MM.1S (cell line): Measurements from ENCODE around the gene AIRE.
A peak's percentile ranks its signal among the peaks of the same experiment; 100 is the strongest.

Experiments used
- DNase-seq: peaks from one replicate; pipeline ENCODE4 v3.0.0-alpha.2; 2015
- H2AFZ ChIP-seq: fragments of 300-600 bp; sonication (generic); 2 replicates; pipeline ENCODE4 v1.6.0; 2016; ENCODE audit warnings: antibody characterized with exemption, low read length
- H3F3A ChIP-seq: fragments of 300-600 bp; sonication (generic); 2 replicates; pipeline ENCODE4 v1.6.1; 2016; ENCODE audit warnings: mild to moderate bottlenecking, antibody characterized with exemption, low read length, moderate library complexity, mixed read lengths; ENCODE audit not compliant: insufficient read depth
- H3K27ac ChIP-seq: fragments of 300-600 bp; sonication (generic); 2 replicates; pipeline ENCODE4 v1.5.1; 2016; ENCODE audit warnings: mild to moderate bottlenecking, low read length
- H3K27me3 ChIP-seq: fragments of 300-600 bp; sonication (generic); replicated peaks from 2 replicates; pipeline ENCODE4 v1.6.0; 2016; ENCODE audit warnings: low read length; ENCODE audit not compliant: insufficient read depth
- H3K36me3 ChIP-seq: fragments of 300-600 bp; sonication (generic); replicated peaks from 2 replicates; pipeline ENCODE4 v1.6.1; 2016; ENCODE audit warnings: mild to moderate bottlenecking, low read length, mixed read lengths; ENCODE audit not compliant: insufficient read depth
- H3K4me1 ChIP-seq: fragments of 300-600 bp; sonication (generic); 2 replicates; pipeline ENCODE4 v1.6.1; 2016; ENCODE audit warnings: low read length, mixed read lengths
- H3K4me2 ChIP-seq: fragments of 300-600 bp; sonication (generic); 2 replicates; pipeline ENCODE4 v1.6.0; 2016; ENCODE audit warnings: low read depth, low read length
- H3K4me3 ChIP-seq: fragments of 300-600 bp; sonication (generic); 2 replicates; pipeline ENCODE4 v1.5.1; 2016; ENCODE audit warnings: low read length, mixed read lengths
- H3K79me2 ChIP-seq: fragments of 300-600 bp; sonication (generic); 2 replicates; pipeline ENCODE4 v1.6.1; 2016; ENCODE audit warnings: mixed run types, low read length, mixed read lengths
- H3K9ac ChIP-seq: fragments of 300-600 bp; sonication (generic); 2 replicates; pipeline ENCODE4 v1.6.1; 2016; ENCODE audit warnings: low read length, mixed read lengths
- H3K9me2 ChIP-seq: fragments of 300-600 bp; sonication (generic); replicated peaks from 2 replicates; pipeline ENCODE4 v1.6.1; 2016; ENCODE audit warnings: mild to moderate bottlenecking, low read length, mixed read lengths; ENCODE audit not compliant: insufficient read depth
- H3K9me3 ChIP-seq: fragments of 300-600 bp; sonication (generic); replicated peaks from 2 replicates; pipeline ENCODE4 v1.6.1; 2016; ENCODE audit warnings: mild to moderate bottlenecking, low read length, mixed read lengths; ENCODE audit not compliant: insufficient read depth
- H4K20me1 ChIP-seq: fragments of 300-600 bp; sonication (generic); 2 replicates; pipeline ENCODE4 v1.6.1; 2016; ENCODE audit warnings: mild to moderate bottlenecking, low read length, moderate library complexity, mixed read lengths; ENCODE audit not compliant: insufficient read depth
- EZH2 ChIP-seq: fragments of 300-600 bp; sonication (generic); optimal IDR thresholded peaks from 2 replicates; pipeline ENCODE3; 2017; ENCODE audit warnings: low read depth, mild to moderate bottlenecking, antibody characterized with exemption, low read length, mixed read lengths
- EZH2phosphoT487 ChIP-seq: fragments of 300-600 bp; sonication (generic); IDR thresholded peaks from 2 replicates; pipeline ENCODE4 v1.6.1; 2018; ENCODE audit warnings: antibody characterized with exemption, low read length
- TF ChIP-seq, protein P1 (sequence below): fragments of 300-600 bp; sonication (generic); IDR thresholded peaks from 2 replicates; pipeline ENCODE4 v1.5.1; 2016; ENCODE audit warnings: antibody characterized with exemption, low read length, mixed read lengths

Gene AIRE

DNA sequence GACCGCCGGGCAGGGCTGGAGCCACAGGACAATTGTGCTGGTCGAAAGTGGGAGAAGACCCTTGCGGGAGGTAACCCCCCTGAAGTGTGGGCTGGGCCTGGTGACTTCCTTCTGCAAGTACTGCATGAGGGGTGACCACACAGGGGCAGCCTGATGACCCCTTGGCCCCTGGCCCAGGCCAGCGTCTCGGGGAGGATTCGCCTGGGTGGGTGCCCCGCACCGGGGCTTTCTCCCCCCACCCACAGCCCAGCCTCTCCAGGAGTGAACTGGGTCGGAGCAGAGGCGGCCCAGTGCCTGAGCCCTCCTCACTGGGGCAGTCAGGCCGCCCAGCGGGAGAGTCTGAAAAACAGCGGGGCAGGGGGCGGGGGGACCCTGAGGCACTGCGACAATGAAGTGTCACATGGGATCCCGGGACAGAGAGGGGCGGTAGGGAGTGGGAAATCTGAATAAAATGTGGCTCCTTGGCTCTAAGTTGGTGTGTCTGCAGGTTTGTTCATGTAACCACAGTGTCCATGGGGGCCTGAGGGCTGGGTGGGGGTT, 22.4 kb upstream of the AIRE start:
- Histone ChIP-seq H3K36me3 (no peaks in the 10 kb centered on the region), H3K27ac (no peak overlapping the region), H3K9ac (no peak overlapping the region), H3K4me2 (no peak overlapping the region), H3K4me3 (no peak overlapping the region), H3F3A (no peaks in the 10 kb centered on the region), H3K27me3 (peaks cover 36% of the 10 kb centered on the region), H3K79me2 (no peaks in the 10 kb centered on the region), H2AFZ (no peak overlapping the region), H3K9me3 (no peaks in the 10 kb centered on the region), H3K9me2 (no peaks in the 10 kb centered on the region), H3K4me1 (no peaks in the 10 kb centered on the region), H4K20me1 (no peaks in the 10 kb centered on the region)
- TF ChIP-seq EZH2 (no peak), EZH2phosphoT487 (no peak)
- DNase-seq = no peak

- Histone ChIP-seq H4K20me1 (no peaks in the 10 kb centered on the region), H3K9ac (no peak overlapping the region), H3F3A (no peaks in the 10 kb centered on the region), H3K4me3 (no peak overlapping the region), H3K9me2 (no peaks in the 10 kb centered on the region), H3K36me3 (no peaks in the 10 kb centered on the region), H3K27me3 (peaks cover 34% of the 10 kb centered on the region), H3K9me3 (no peaks in the 10 kb centered on the region), H3K4me2 (no peak overlapping the region), H2AFZ (no peak overlapping the region), H3K27ac (no peak overlapping the region), H3K4me1 (no peaks in the 10 kb centered on the region), H3K79me2 (no peaks in the 10 kb centered on the region)
- no peak for DNase-seq
- TF ChIP-seq EZH2 (no peak), EZH2phosphoT487 (no peak)
- TF ChIP-seq, protein P1, sequence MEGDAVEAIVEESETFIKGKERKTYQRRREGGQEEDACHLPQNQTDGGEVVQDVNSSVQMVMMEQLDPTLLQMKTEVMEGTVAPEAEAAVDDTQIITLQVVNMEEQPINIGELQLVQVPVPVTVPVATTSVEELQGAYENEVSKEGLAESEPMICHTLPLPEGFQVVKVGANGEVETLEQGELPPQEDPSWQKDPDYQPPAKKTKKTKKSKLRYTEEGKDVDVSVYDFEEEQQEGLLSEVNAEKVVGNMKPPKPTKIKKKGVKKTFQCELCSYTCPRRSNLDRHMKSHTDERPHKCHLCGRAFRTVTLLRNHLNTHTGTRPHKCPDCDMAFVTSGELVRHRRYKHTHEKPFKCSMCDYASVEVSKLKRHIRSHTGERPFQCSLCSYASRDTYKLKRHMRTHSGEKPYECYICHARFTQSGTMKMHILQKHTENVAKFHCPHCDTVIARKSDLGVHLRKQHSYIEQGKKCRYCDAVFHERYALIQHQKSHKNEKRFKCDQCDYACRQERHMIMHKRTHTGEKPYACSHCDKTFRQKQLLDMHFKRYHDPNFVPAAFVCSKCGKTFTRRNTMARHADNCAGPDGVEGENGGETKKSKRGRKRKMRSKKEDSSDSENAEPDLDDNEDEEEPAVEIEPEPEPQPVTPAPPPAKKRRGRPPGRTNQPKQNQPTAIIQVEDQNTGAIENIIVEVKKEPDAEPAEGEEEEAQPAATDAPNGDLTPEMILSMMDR = no peak
These were observed 21.9 kb upstream of the AIRE start for GRCh38 chr21:44263768-44264167.

- Histone ChIP-seq H3K4me2 (no peak overlapping the region), H3K9ac (no peak overlapping the region), H3K27me3 (peaks cover 14% of the 10 kb centered on the region), H3K4me1 (no peaks in the 10 kb centered on the region), H3K4me3 (no peak overlapping the region), H3K36me3 (no peaks in the 10 kb centered on the region), H3K79me2 (no peaks in the 10 kb centered on the region), H3K9me3 (no peaks in the 10 kb centered on the region), H3K27ac (no peak overlapping the region), H4K20me1 (no peaks in the 10 kb centered on the region), H3F3A (no peaks in the 10 kb centered on the region), H2AFZ (no peak overlapping the region), H3K9me2 (no peaks in the 10 kb centered on the region)
- DNase-seq = no peak
- TF ChIP-seq EZH2phosphoT487 (no peak), EZH2 (no peak)
- TF ChIP-seq, protein P1 = no peak
These were observed 19.9 kb upstream of the AIRE start for GRCh38 chr21:44265734-44266270.

GRCh38 chr21:44267655-44268142, 18.0 kb upstream of the AIRE start:
- peak overlapping the region; percentile 11 for H2AFZ ChIP-seq
- H3K27ac ChIP-seq = no peak overlapping the region
- peak; percentile 88 for DNase-seq
- H3K79me2 ChIP-seq = no peaks in the 10 kb centered on the region
- TF ChIP-seq EZH2 (no peak), EZH2phosphoT487 (no peak)
- TF ChIP-seq, protein P1 = peak; percentile 87
- H3F3A ChIP-seq = no peaks in the 10 kb centered on the region
- H3K36me3 ChIP-seq = no peaks in the 10 kb centered on the region
- no peaks in the 10 kb centered on the region for H3K9me2 ChIP-seq
- H3K9ac ChIP-seq = no peak overlapping the region
- H3K4me2 ChIP-seq = peak overlapping the region; percentile 31; the same call in 1 of the 2 replicates
- no peaks in the 10 kb centered on the region for H3K4me1 ChIP-seq
- H3K4me3 ChIP-seq = no peak overlapping the region
- peaks cover 19% of the 10 kb centered on the region for H3K27me3 ChIP-seq
- H3K9me3 ChIP-seq = no peaks in the 10 kb centered on the region
- no peaks in the 10 kb centered on the region for H4K20me1 ChIP-seq
